Peyer's patch (tissue), 4 donors: ENCODE data around the gene MS4A6A. TPM values are rescaled to one million over a fixed set of nuclear protein-coding genes. Genes with fewer than 3 reads are reported as not detected.
"Not testable (repeated sequence)": the region's sequence is repeated elsewhere in the genome, so short reads cannot be mapped to it uniquely, and the experiment has no call there.

Source experiments
- DNase-seq, 3 donors: peaks; one replicate each; pipeline ENCODE4 v3.0.0-alpha.2; 2017 to 2019
- H3K27ac ChIP-seq, 4 donors: fragments of 200-600 bp; sonication (generic); one replicate each; pipeline ENCODE4 v1.5.1; 2016 to 2019
- H3K27me3 ChIP-seq, 2 donors: fragments of 200-600 bp; sonication (generic); one replicate each; pipeline ENCODE4 v1.5.1; 2019
- H3K36me3 ChIP-seq, 3 donors: fragments of 200-600 bp; sonication (generic); one replicate each; pipeline ENCODE4 v1.5.1; 2016 to 2019
- H3K4me1 ChIP-seq, 4 donors: fragments of 200-600 bp; sonication (generic); one replicate each; pipeline ENCODE4 v1.5.1; 2016 to 2019
- H3K4me3 ChIP-seq, 4 donors: fragments of 200-600 bp; sonication (generic); 1 replicate in 3 of 4; 2 replicates in 1 of 4; pipeline ENCODE4 v1.5.1; 2016 to 2019; ENCODE audit warnings: mild to moderate bottlenecking in 1 of 4
- H3K9me3 ChIP-seq, 4 donors: fragments of 200-600 bp; sonication (generic); one replicate each; pipeline ENCODE4 v1.5.1; 2016 to 2019; ENCODE audit warnings: mild to moderate bottlenecking in 1 of 4
- POLR2A ChIP-seq, 2 donors: fragments of 450-650 bp; IDR thresholded peaks; one replicate each; pipeline ENCODE4 v1.5.1; 2017; ENCODE audit warnings: antibody characterized with exemption in 2 of 2, mild to moderate bottlenecking in 2 of 2, moderate library complexity in 2 of 2
- total RNA-seq, 4 donors: library from RNA; depleted of rRNA; stranded (reverse); fragments of >200 nt; gene quantifications; one replicate each; pipeline ENCODE4 v1.1.0, GENCODE V29; 2016
- TF ChIP-seq, protein P1 (sequence below), 6 experiments: fragments of 450-650 bp in 4 of 6; fragments of 200-600 bp in 2 of 6; sonication (generic) in 1 of 6; IDR thresholded peaks; one replicate each; pipeline ENCODE4 v1.5.1; 2017 to 2019; ENCODE audit warnings: antibody characterized with exemption in 6 of 6, mild to moderate bottlenecking in 3 of 6, moderate library complexity in 1 of 6

MS4A6A gene
- total RNA-seq, 4 donors from 2014 or later: 7.4 to 66.0 (median 33.5) TPM

DNA sequence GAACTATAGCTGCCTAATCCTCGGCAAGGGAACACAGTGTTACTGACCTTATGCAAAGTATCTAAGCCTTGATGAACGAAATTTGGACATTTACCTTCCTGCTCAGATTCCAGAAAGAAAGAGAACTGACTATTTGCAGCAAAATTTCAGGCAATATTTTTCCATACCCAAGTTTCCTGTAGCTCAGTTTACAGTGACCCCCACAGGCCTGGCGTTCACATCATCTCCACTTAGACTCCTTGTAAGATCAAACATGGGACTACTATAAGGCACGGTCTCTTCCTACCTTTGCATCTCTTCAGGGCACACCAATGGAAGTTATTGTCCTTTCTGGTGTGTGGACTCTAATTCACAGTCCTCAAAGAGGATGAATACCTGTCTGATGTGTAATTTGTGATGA lies 21.1 kb downstream of the MS4A6A start:
- DNase-seq: no peak
- H3K36me3 ChIP-seq: no peaks in the 10 kb centered on the region
- H3K27ac ChIP-seq: no peak overlapping the region
- H3K4me1 ChIP-seq: no peaks in the 10 kb centered on the region
- H3K27me3 ChIP-seq: no peaks in the 10 kb centered on the region
- H3K4me3 ChIP-seq: no peak overlapping the region
- TF ChIP-seq, protein P1, sequence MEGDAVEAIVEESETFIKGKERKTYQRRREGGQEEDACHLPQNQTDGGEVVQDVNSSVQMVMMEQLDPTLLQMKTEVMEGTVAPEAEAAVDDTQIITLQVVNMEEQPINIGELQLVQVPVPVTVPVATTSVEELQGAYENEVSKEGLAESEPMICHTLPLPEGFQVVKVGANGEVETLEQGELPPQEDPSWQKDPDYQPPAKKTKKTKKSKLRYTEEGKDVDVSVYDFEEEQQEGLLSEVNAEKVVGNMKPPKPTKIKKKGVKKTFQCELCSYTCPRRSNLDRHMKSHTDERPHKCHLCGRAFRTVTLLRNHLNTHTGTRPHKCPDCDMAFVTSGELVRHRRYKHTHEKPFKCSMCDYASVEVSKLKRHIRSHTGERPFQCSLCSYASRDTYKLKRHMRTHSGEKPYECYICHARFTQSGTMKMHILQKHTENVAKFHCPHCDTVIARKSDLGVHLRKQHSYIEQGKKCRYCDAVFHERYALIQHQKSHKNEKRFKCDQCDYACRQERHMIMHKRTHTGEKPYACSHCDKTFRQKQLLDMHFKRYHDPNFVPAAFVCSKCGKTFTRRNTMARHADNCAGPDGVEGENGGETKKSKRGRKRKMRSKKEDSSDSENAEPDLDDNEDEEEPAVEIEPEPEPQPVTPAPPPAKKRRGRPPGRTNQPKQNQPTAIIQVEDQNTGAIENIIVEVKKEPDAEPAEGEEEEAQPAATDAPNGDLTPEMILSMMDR (IDR thresholded peaks at IDR 0.05): no peak
- no peak for TF ChIP-seq POLR2A (IDR thresholded peaks at IDR 0.05)
- no peaks in the 10 kb centered on the region for H3K9me3 ChIP-seq

DNA sequence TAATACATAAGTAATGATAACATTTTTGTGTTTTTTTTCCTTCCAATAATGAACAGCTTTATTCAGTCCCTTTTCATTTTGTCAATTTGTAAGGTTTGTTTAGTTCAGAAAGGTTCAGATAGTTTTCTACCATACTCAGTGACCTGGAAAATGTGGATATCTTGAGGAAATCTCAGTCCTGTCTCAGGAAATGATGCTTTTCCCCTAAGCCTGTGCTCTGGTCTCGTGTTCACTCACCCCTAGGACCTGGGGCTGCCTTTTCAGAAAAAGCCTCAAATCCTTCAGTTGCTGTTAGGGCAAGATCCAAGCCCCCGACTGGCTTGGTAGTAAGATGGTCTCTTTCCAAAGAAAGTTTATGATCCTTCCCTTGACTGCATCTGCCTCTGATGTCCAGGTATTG lies 21.8 kb downstream of the MS4A6A start:
- no peak for TF ChIP-seq POLR2A (IDR thresholded peaks at IDR 0.05)
- TF ChIP-seq, protein P1 (IDR thresholded peaks at IDR 0.05): no peak

DNA sequence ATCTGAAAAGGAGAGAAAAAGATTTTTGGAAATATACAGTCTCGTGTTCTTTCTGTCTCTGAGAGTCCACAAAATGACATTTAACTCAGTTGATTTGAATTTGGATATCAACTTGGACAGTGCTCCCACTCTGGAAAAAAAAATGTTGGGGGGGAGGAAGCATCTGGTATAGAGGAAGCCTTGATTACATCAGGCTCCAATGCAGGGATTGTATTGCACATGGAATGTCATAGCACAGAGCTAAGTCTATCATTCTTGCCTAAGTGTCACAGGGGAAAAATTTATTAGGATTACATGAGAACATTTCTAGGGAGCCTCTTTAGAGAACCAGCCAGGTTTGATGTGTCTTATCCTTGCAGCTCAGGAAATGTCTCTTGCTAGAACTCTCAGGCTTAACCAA lies 23.0 kb downstream of the MS4A6A start:
- TF ChIP-seq, protein P1 (IDR thresholded peaks at IDR 0.05): no peak
- TF ChIP-seq POLR2A (IDR thresholded peaks at IDR 0.05): no peak
- H3K27me3 ChIP-seq: no peaks in the 10 kb centered on the region
- no peaks in the 10 kb centered on the region for H3K9me3 ChIP-seq
- H3K36me3 ChIP-seq: no peaks in the 10 kb centered on the region
- H3K4me1 ChIP-seq: no peaks in the 10 kb centered on the region
- no peak for DNase-seq
- no peak overlapping the region for H3K4me3 ChIP-seq
- no peak overlapping the region for H3K27ac ChIP-seq

More for the DNA sequence above, 21.8 kb downstream of the MS4A6A start:
- no peak overlapping the region for H3K4me3 ChIP-seq
- no peak overlapping the region for H3K27ac ChIP-seq
- H3K9me3 ChIP-seq: no peaks in the 10 kb centered on the region
- no peaks in the 10 kb centered on the region for H3K36me3 ChIP-seq
- H3K4me1 ChIP-seq: no peaks in the 10 kb centered on the region
- no peak for DNase-seq
- no peaks in the 10 kb centered on the region for H3K27me3 ChIP-seq

DNA sequence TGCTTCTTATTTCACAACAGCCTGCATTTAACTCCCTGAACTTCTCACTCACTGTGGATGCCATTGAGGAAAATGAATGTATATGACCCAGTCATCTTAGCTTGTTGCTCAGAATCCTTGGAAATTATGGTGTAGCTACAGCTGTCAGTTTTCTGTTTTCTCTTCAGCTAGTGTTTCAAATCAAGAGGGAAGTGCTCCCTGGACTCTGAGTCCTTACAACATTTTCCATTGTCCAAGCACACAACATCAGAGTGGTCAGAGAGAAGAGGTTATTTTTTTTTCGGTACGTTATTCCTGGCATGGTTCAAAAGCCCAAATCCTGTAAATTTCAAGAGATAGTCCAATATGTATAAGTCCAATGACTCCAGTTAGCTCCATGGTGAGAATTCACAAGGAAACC lies 23.6 kb downstream of the MS4A6A start:
- H3K4me1 ChIP-seq: no peaks in the 10 kb centered on the region
- no peak for DNase-seq
- no peaks in the 10 kb centered on the region for H3K27me3 ChIP-seq
- H3K9me3 ChIP-seq: no peaks in the 10 kb centered on the region
- no peak overlapping the region for H3K4me3 ChIP-seq
- TF ChIP-seq POLR2A (IDR thresholded peaks at IDR 0.05): no peak
- TF ChIP-seq, protein P1 (IDR thresholded peaks at IDR 0.05): no peak
- H3K36me3 ChIP-seq: no peaks in the 10 kb centered on the region
- H3K27ac ChIP-seq: no peak overlapping the region

DNA sequence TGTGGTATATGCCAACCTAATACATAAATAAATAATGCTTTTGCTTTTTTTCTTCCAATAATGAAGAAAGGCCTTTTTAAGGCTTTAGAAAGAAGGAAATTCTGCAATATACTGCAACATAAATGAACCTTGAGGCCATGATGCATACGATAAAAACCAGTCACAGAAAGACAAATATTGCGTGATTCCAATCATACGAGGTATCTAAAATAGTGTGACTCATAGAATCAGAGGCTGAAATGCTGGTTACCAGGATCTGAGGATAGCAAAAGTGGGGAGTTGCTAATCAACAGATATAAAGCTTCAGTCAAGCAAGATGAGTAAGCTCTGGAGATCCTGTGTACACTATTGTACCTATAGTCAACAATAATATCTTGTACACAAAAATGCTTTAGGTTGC lies 24.2 kb downstream of the MS4A6A start:
- DNase-seq: no peak
- H3K27ac ChIP-seq: no peak overlapping the region
- no peaks in the 10 kb centered on the region for H3K4me1 ChIP-seq
- no peak for TF ChIP-seq POLR2A (IDR thresholded peaks at IDR 0.05)
- TF ChIP-seq, protein P1 (IDR thresholded peaks at IDR 0.05): no peak
- no peaks in the 10 kb centered on the region for H3K36me3 ChIP-seq
- no peaks in the 10 kb centered on the region for H3K27me3 ChIP-seq
- H3K4me3 ChIP-seq: no peak overlapping the region
- no peaks in the 10 kb centered on the region for H3K9me3 ChIP-seq

DNA sequence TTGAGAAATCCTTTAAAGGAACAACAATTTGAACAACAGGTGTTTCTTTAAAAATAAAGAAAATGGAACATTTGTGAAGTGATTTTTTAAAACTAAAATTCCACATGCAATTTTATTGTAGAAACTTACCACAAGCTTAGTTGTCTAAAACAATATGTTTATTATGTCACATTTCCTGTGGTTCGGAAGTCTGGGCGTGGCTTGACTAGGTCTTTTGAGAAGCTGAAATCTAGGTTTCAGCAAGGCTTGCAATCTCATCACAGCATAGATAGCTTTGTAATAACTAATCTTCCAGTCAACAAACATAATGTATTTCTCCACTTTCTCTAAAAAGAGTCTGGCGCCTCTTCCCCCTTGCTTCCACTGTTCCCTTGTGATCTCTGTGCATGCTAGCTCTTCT lies 27.0 kb downstream of the MS4A6A start:
- no peak for DNase-seq
- Histone ChIP-seq H3K4me3 (no peak overlapping the region), H3K4me1 (no peaks in the 10 kb centered on the region), H3K27ac (no peak overlapping the region), H3K36me3 (no peaks in the 10 kb centered on the region), H3K9me3 (no peaks in the 10 kb centered on the region), H3K27me3 (no peaks in the 10 kb centered on the region)
- TF ChIP-seq POLR2A (IDR thresholded peaks at IDR 0.05): no peak
- TF ChIP-seq, protein P1 (IDR thresholded peaks at IDR 0.05): no peak

DNA sequence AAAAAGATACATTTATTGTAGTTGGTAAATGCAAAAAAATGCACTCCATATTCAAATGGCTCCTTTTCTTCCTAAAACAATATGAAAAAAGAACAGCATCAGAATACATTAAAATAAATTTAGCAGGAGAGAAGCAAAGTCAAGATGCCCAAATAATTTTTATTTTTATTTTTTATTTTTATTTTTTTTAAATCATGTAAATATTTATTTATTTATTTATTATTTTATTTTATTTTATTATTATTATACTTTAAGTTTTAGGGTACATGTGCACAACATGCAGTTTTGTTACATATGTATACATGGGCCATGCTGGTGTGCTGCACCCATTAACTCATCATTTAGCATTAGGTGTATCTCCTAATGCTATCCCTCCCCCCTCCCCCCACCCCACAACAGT lies 30.2 kb downstream of the MS4A6A start:
- H3K9me3 ChIP-seq, DNase-seq, H3K27me3 ChIP-seq: not testable (repeated sequence)

More for the DNA sequence above, 30.2 kb downstream of the MS4A6A start:
- H3K4me1 ChIP-seq, H3K4me3 ChIP-seq, H3K36me3 ChIP-seq, H3K27ac ChIP-seq: not testable (repeated sequence)
